ENCODE results near the gene OR4D10.

DNA sequence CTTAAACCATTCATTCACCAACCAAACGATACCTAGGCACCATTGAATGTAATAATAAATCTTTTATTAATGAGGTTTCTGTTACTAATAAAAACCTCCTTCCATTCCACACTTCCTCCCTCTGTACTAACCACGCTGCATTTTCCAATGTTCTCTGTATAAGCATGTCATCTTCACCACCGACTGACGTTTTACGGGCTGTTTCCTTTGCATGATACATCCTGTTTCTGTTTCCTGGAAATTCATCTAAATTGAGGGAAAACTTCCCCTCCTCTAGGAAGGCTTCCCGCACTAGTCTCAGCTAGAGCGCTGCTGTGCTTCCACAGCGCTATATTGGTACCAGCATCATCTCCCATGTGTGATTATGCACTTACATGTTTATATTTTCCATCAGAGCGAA, 2.1 kb downstream of the OR4D10 start:
- TF ChIP-seq, protein P1, sequence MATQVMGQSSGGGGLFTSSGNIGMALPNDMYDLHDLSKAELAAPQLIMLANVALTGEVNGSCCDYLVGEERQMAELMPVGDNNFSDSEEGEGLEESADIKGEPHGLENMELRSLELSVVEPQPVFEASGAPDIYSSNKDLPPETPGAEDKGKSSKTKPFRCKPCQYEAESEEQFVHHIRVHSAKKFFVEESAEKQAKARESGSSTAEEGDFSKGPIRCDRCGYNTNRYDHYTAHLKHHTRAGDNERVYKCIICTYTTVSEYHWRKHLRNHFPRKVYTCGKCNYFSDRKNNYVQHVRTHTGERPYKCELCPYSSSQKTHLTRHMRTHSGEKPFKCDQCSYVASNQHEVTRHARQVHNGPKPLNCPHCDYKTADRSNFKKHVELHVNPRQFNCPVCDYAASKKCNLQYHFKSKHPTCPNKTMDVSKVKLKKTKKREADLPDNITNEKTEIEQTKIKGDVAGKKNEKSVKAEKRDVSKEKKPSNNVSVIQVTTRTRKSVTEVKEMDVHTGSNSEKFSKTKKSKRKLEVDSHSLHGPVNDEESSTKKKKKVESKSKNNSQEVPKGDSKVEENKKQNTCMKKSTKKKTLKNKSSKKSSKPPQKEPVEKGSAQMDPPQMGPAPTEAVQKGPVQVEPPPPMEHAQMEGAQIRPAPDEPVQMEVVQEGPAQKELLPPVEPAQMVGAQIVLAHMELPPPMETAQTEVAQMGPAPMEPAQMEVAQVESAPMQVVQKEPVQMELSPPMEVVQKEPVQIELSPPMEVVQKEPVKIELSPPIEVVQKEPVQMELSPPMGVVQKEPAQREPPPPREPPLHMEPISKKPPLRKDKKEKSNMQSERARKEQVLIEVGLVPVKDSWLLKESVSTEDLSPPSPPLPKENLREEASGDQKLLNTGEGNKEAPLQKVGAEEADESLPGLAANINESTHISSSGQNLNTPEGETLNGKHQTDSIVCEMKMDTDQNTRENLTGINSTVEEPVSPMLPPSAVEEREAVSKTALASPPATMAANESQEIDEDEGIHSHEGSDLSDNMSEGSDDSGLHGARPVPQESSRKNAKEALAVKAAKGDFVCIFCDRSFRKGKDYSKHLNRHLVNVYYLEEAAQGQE (IDR thresholded peaks at IDR 0.05; ENCODE audit: low read depth): no peak
- no peak for TF ChIP-seq POLR2A (IDR thresholded peaks at IDR 0.05; ENCODE audit: borderline replicate concordance, extremely low read depth, insufficient read depth, insufficient read length)
- no peak for TF ChIP-seq CBX3 (IDR thresholded peaks at IDR 0.05; ENCODE audit: low read depth)
- TF ChIP-seq, protein P2, sequence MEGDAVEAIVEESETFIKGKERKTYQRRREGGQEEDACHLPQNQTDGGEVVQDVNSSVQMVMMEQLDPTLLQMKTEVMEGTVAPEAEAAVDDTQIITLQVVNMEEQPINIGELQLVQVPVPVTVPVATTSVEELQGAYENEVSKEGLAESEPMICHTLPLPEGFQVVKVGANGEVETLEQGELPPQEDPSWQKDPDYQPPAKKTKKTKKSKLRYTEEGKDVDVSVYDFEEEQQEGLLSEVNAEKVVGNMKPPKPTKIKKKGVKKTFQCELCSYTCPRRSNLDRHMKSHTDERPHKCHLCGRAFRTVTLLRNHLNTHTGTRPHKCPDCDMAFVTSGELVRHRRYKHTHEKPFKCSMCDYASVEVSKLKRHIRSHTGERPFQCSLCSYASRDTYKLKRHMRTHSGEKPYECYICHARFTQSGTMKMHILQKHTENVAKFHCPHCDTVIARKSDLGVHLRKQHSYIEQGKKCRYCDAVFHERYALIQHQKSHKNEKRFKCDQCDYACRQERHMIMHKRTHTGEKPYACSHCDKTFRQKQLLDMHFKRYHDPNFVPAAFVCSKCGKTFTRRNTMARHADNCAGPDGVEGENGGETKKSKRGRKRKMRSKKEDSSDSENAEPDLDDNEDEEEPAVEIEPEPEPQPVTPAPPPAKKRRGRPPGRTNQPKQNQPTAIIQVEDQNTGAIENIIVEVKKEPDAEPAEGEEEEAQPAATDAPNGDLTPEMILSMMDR (IDR thresholded peaks at IDR 0.05 in 2 of 3, conservative IDR thresholded peaks at IDR 0.05 in 1 of 3; ENCODE audit: borderline replicate concordance in 1 of 3, insufficient read depth in 1 of 3, low read depth in 2 of 3, low read length in 2 of 3): no peak
- no peak for TF ChIP-seq POLR2AphosphoS5 (IDR thresholded peaks at IDR 0.05; ENCODE audit: low read depth, low read length)
- TF ChIP-seq TCF7L2 (IDR thresholded peaks at IDR 0.05; ENCODE audit: borderline replicate concordance, extremely low read depth, insufficient read depth, insufficient read length): no peak
- TF ChIP-seq EZH2phosphoT487 (IDR thresholded peaks at IDR 0.05; ENCODE audit: borderline replicate concordance): no peak
- TF ChIP-seq EZH2 (IDR thresholded peaks at IDR 0.05): no peak
- TF ChIP-seq ZFX (IDR thresholded peaks at IDR 0.05): no peak
- TF ChIP-seq, protein P3, sequence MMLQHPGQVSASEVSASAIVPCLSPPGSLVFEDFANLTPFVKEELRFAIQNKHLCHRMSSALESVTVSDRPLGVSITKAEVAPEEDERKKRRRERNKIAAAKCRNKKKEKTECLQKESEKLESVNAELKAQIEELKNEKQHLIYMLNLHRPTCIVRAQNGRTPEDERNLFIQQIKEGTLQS (IDR thresholded peaks at IDR 0.05): no peak
- TF ChIP-seq RAD21 (IDR thresholded peaks at IDR 0.05; ENCODE audit: low read depth): no peak
- TF ChIP-seq, protein P4, sequence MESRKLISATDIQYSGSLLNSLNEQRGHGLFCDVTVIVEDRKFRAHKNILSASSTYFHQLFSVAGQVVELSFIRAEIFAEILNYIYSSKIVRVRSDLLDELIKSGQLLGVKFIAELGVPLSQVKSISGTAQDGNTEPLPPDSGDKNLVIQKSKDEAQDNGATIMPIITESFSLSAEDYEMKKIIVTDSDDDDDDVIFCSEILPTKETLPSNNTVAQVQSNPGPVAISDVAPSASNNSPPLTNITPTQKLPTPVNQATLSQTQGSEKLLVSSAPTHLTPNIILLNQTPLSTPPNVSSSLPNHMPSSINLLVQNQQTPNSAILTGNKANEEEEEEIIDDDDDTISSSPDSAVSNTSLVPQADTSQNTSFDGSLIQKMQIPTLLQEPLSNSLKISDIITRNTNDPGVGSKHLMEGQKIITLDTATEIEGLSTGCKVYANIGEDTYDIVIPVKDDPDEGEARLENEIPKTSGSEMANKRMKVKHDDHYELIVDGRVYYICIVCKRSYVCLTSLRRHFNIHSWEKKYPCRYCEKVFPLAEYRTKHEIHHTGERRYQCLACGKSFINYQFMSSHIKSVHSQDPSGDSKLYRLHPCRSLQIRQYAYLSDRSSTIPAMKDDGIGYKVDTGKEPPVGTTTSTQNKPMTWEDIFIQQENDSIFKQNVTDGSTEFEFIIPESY (IDR thresholded peaks at IDR 0.05; ENCODE audit: extremely low read depth, insufficient replicate concordance, low read length): no peak
- TF ChIP-seq, protein P5, sequence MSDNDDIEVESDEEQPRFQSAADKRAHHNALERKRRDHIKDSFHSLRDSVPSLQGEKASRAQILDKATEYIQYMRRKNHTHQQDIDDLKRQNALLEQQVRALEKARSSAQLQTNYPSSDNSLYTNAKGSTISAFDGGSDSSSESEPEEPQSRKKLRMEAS (IDR thresholded peaks at IDR 0.05): no peak
